MCF 10A (cell line): ENCODE results near the gene RAP1GAP2. TPM values are rescaled to one million over a fixed set of nuclear protein-coding genes. Genes with fewer than 3 reads are reported as not detected.

Experiments
- BruUV-seq: library from RNA; stranded (reverse); fragments of 400-500 nt; replicated peaks from 2 replicates; lab custom pipeline; 2021; lab: Mats Ljungman, UMichigan
- CTCF ChIA-PET: fragments of 300-600 bp; sonication (Branson Sonifier 250); formaldehyde crosslinking; extraction: SDS; loops from one replicate; lab custom pipeline; 2021; ENCODE audit warnings: antibody characterized with exemption, inconsistent platforms; lab: Yijun Ruan, JAX
- POLR2A ChIA-PET: fragments of 300-600, 350-650 bp; sonication (Branson Sonifier 250); formaldehyde crosslinking; extraction: SDS; loops from one replicate; lab custom pipeline; 2020; ENCODE audit warnings: antibody characterized with exemption, inconsistent platforms; lab: Yijun Ruan, JAX
- DNase-seq: peaks from one replicate; pipeline ENCODE4 v3.0.0-alpha.2; 2018; ENCODE audit not compliant: unreplicated experiment
- H3K27ac Mint-ChIP-seq: one replicate; pipeline ENCODE4 v1.8.0; 2022; ENCODE audit warnings: mild to moderate bottlenecking, low read depth, mixed read lengths; ENCODE audit not compliant: unreplicated experiment
- H3K27me3 Mint-ChIP-seq: one replicate; pipeline ENCODE4 v1.8.0; 2022; ENCODE audit warnings: mixed read lengths; ENCODE audit not compliant: insufficient read depth, unreplicated experiment
- H3K36me3 Mint-ChIP-seq: one replicate; pipeline ENCODE4 v1.8.0; 2022; ENCODE audit warnings: mild to moderate bottlenecking, moderate library complexity, mixed read lengths; ENCODE audit not compliant: insufficient read depth, unreplicated experiment
- H3K4me1 Mint-ChIP-seq: one replicate; pipeline ENCODE4 v1.8.0; 2022; ENCODE audit warnings: mixed read lengths; ENCODE audit not compliant: insufficient read depth, unreplicated experiment
- H3K4me3 Mint-ChIP-seq: one replicate; pipeline ENCODE4 v1.8.0; 2022; ENCODE audit warnings: mild to moderate bottlenecking, moderate library complexity, mixed read lengths; ENCODE audit not compliant: unreplicated experiment
- H3K9me3 Mint-ChIP-seq: one replicate; pipeline ENCODE4 v1.8.0; 2022; ENCODE audit warnings: mixed read lengths; ENCODE audit not compliant: unreplicated experiment
- intact Hi-C: fragments of 100-400 bp; cut with micrococcal nuclease; formaldehyde crosslinking; loops from 2 replicates; pipeline ENCODE4 v1.14.1; 2022
- total RNA-seq: library from RNA; stranded (reverse); gene quantifications from 2 replicates; pipeline ENCODE4 v1.2.3, GENCODE V29; 2022
- TF ChIP-seq, protein P1 (sequence below): fragments of 200-600 bp; IDR thresholded peaks from one replicate; pipeline ENCODE4 v1.8.0; 2022; ENCODE audit warnings: antibody characterized with exemption, mild to moderate bottlenecking; ENCODE audit not compliant: unreplicated experiment

The RAP1GAP2 gene
- total RNA-seq, 1 experiment from 2014 or later = 40.2 TPM

DNA sequence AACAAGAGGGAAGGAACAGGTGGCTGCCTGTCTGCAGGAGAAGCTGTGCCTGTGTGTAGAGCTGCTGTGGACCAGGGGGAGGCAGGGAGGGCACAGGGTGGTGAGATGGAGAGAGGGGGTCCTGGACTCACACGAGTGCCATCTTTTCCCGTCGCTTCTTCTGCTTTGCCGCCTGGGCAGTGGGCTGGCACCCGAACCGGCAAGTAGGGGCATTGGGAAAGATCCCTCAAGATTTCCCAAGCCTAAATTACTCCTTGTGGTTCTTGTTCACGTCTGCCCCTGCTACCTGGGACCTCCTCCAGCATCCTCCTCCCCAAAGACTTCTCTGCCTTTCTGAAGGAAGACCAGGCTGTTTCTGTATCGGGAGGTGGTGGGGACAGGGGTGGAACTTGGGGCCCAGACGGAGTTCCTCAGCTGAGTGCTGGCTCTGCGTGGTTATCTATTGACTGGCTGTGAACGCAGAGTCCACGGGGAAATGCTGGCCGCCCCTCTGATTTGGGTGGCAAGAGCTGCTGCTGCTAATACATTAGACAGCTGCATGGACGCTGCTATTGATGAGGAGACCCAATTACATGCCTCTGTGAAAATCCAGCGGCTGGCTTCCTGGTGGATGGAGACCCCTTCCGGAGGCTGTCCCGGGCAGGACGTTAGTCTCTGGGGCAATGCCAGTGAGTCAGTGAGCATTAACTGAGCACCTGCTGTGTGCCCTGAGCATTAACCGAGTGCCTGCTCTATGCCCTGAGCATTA is 152.7 kb downstream of the RAP1GAP2 start:
- ChIA-PET CTCF (interaction anchor here (0.5 to 2.0 kb wide), 3 partner anchors 12 to 65 kb away, joined by 3 to 6 read pairs (median 3); no protein-coding TSS in a partner anchor), POLR2A (interaction anchor here (0.6 to 2.5 kb wide), 6 partner anchors 11 to 56 kb away, joined by 3 to 11 read pairs (median 3); no protein-coding TSS in a partner anchor)
- Mint-ChIP-seq H3K27me3 (no peaks in the 10 kb centered on the region), H3K36me3 (peaks cover 6% of the 10 kb centered on the region), H3K4me1 (peaks cover 17% of the 10 kb centered on the region), H3K4me3 (no peak overlapping the region), H3K9me3 (no peaks in the 10 kb centered on the region), H3K27ac (no peak overlapping the region)
- DNase-seq = no peak
- TF ChIP-seq, protein P1, sequence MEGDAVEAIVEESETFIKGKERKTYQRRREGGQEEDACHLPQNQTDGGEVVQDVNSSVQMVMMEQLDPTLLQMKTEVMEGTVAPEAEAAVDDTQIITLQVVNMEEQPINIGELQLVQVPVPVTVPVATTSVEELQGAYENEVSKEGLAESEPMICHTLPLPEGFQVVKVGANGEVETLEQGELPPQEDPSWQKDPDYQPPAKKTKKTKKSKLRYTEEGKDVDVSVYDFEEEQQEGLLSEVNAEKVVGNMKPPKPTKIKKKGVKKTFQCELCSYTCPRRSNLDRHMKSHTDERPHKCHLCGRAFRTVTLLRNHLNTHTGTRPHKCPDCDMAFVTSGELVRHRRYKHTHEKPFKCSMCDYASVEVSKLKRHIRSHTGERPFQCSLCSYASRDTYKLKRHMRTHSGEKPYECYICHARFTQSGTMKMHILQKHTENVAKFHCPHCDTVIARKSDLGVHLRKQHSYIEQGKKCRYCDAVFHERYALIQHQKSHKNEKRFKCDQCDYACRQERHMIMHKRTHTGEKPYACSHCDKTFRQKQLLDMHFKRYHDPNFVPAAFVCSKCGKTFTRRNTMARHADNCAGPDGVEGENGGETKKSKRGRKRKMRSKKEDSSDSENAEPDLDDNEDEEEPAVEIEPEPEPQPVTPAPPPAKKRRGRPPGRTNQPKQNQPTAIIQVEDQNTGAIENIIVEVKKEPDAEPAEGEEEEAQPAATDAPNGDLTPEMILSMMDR = no peak
- intact Hi-C loops = loop anchor here (1.0 kb wide), 1 partner anchor 23 kb away; no protein-coding TSS in a partner anchor
- no TSS peak for BruUV-seq

DNA sequence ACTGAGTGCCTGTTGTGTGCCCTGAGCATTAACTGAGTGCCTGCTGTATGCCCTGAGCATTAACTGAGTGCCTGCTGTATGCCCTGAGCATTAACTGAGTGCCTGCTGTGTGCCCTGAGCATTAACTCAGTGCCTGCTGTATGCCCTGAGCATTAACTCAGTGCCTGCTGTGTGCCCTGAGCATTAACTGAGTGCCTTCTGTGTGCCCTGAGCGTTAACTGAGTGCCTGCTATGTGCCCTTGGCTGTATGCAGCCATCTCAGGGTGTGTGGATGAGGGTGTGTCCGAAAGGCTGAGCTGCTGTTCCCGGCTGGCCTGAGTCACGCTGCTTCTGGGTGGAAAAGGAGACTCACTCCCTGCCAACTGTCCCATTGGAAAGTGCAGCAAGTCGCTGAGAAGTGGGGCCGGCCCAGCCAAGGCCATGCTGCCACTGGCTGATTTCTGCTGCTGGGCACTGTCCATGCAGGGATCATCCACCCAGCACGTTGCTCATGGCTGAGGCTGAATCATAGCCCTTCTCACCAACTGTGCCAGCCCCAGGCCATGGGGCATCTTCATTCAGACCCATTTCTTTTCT is 153.3 kb downstream of the RAP1GAP2 start:
- H3K4me3 Mint-ChIP-seq = no peak overlapping the region
- intact Hi-C loops = loop anchor here (1.0 kb wide), 1 partner anchor 23 kb away; no protein-coding TSS in a partner anchor
- BruUV-seq = no TSS peak
- ChIA-PET POLR2A (interaction anchor here (0.6 to 2.5 kb wide), 9 partner anchors 10 to 82 kb away, joined by 3 to 11 read pairs (median 4); no protein-coding TSS in a partner anchor), CTCF (interaction anchor here (2.0 kb wide), 1 partner anchor 20 kb away, joined by 6 read pairs; no protein-coding TSS in a partner anchor)
- DNase-seq = peak; percentile 92
- peaks cover 17% of the 10 kb centered on the region for H3K4me1 Mint-ChIP-seq
- H3K27me3 Mint-ChIP-seq = no peaks in the 10 kb centered on the region
- H3K36me3 Mint-ChIP-seq = peaks cover 6% of the 10 kb centered on the region
- H3K9me3 Mint-ChIP-seq = no peaks in the 10 kb centered on the region
- H3K27ac Mint-ChIP-seq = peak overlapping the region; percentile 23
- TF ChIP-seq, protein P1 = no peak

DNA sequence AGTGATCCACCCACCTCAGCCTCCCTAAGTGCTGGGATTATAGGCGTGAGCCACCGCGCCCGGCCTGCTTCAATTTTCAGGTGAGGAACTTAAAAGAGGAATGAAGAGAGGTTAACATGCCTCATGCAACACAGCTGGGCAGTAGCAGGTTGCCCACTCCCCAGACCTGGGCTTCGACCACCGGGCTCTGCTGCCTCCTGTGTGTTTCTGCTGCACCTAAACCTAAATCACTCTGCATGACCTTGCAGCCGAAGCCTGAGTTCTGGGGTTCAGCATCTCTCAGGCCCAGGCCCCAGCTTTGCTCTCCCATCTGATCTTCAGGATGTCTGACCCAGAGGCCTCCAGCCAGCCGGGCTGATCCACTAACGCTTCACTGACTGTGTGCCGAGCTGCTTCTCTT is 154.6 kb downstream of the RAP1GAP2 start:
- peaks cover 6% of the 10 kb centered on the region for H3K36me3 Mint-ChIP-seq
- no peak overlapping the region for H3K27ac Mint-ChIP-seq
- H3K4me1 Mint-ChIP-seq = peaks cover 28% of the 10 kb centered on the region
- no peaks in the 10 kb centered on the region for H3K9me3 Mint-ChIP-seq
- no peaks in the 10 kb centered on the region for H3K27me3 Mint-ChIP-seq
- ChIA-PET POLR2A (interaction anchor here (0.7 to 2.5 kb wide), 4 partner anchors 25 to 240 kb away, joined by 3 to 11 read pairs (median 6); no protein-coding TSS in a partner anchor), CTCF (interaction anchor here (0.5 to 2.0 kb wide), 3 partner anchors 22 to 1531 kb away, joined by 3 to 6 read pairs (median 3); no protein-coding TSS in a partner anchor)
- BruUV-seq = no TSS peak
- intact Hi-C loops = no loop called here
- TF ChIP-seq, protein P1 = no peak
- no peak for DNase-seq
- H3K4me3 Mint-ChIP-seq = no peak overlapping the region
